ENCODE data around the gene DUT. TPM values are rescaled to one million over a fixed set of nuclear protein-coding genes. Genes with fewer than 3 reads are reported as not detected.

The DUT gene
- total RNA-seq, 4 donors from 2014 or later: 63.5 to 90.1 (median 75.7) TPM

- WGBS, 2 donors: 22 to 55% methylated on average over 3 of the region's 3 CpGs
- TF ChIP-seq POLR2A (IDR thresholded peaks at IDR 0.05): no peak
- no peak for TF ChIP-seq CTCF (IDR thresholded peaks at IDR 0.05)
- no peak overlapping the region for H3K4me3 ChIP-seq
- no peak for DNase-seq
- H3K36me3 ChIP-seq: no peaks in the 10 kb centered on the region
- H3K9me3 ChIP-seq: no peaks in the 10 kb centered on the region
- H3K4me1 ChIP-seq: peaks cover 11 to 62% (median 40%) of the 10 kb centered on the region in 3 donors
- peak overlapping the region; percentile 52 to 86 (median 71) for H3K27ac ChIP-seq
- intact Hi-C loops (cut with DNase I): no loop called here
- no peaks in the 10 kb centered on the region for H3K27me3 ChIP-seq
Observed at GRCh38 chr15:48384616-48385015, 53.4 kb downstream of the DUT start.

- peaks cover 11 to 68% (median 44%) of the 10 kb centered on the region in 3 donors for H3K4me1 ChIP-seq
- H3K27me3 ChIP-seq: no peaks in the 10 kb centered on the region
- TF ChIP-seq CTCF (IDR thresholded peaks at IDR 0.05) (no peak), POLR2A (IDR thresholded peaks at IDR 0.05) (no peak)
- WGBS, 2 donors: 15 to 22% methylated on average over 4 of the region's 4 CpGs
- H3K9me3 ChIP-seq: no peaks in the 10 kb centered on the region
- intact Hi-C loops (cut with DNase I): no loop called here
- no peak overlapping the region for H3K4me3 ChIP-seq
- DNase-seq: no peak
- peak overlapping the region; percentile 77 to 86 (median 82) for H3K27ac ChIP-seq
- H3K36me3 ChIP-seq: no peaks in the 10 kb centered on the region
Observed at GRCh38 chr15:48385031-48385830, 54.0 kb downstream of the DUT start.

- DNase-seq: no peak
- TF ChIP-seq CTCF (IDR thresholded peaks at IDR 0.05) (no peak), POLR2A (IDR thresholded peaks at IDR 0.05) (no peak)
- intact Hi-C loops (cut with DNase I): no loop called here
- Histone ChIP-seq H3K36me3 (no peaks in the 10 kb centered on the region), H3K27ac (peak overlapping the region in 2 of 4 donors; percentile 25 to 43), H3K9me3 (no peaks in the 10 kb centered on the region), H3K27me3 (no peaks in the 10 kb centered on the region), H3K4me3 (no peak overlapping the region), H3K4me1 (peaks cover 22 to 92% (median 51%) of the 10 kb centered on the region in 3 donors)
- 47 to 49% methylated on average over 4 of the region's 4 CpGs for WGBS, 2 donors
Observed at GRCh38 chr15:48388016-48388851, 57.0 kb downstream of the DUT start.

GRCh38 chr15:48388910-48389309, 57.7 kb downstream of the DUT start:
- intact Hi-C loops (cut with DNase I): no loop called here
- Histone ChIP-seq H3K27me3 (no peaks in the 10 kb centered on the region), H3K4me3 (no peak overlapping the region), H3K36me3 (no peaks in the 10 kb centered on the region), H3K4me1 (peaks cover 22 to 92% (median 54%) of the 10 kb centered on the region in 3 donors), H3K9me3 (no peaks in the 10 kb centered on the region), H3K27ac (peak overlapping the region in 2 of 4 donors; percentile 43 to 58)
- no peak for DNase-seq
- 78% methylated on average over 1 of the region's 1 CpG; no CpG with 5 or more reads in 1 of the 2 donors for WGBS, 2 donors
- TF ChIP-seq POLR2A (IDR thresholded peaks at IDR 0.05) (no peak), CTCF (IDR thresholded peaks at IDR 0.05) (no peak)

GRCh38 chr15:48389691-48390143, 58.5 kb downstream of the DUT start:
- H3K9me3 ChIP-seq: no peaks in the 10 kb centered on the region
- H3K4me3 ChIP-seq: no peak overlapping the region
- peak overlapping the region in 3 of 4 donors; percentile 43 to 58 (median 57) for H3K27ac ChIP-seq
- intact Hi-C loops (cut with DNase I): no loop called here
- TF ChIP-seq CTCF (IDR thresholded peaks at IDR 0.05) (no peak), POLR2A (IDR thresholded peaks at IDR 0.05) (no peak)
- DNase-seq: no peak
- no peaks in the 10 kb centered on the region for H3K36me3 ChIP-seq
- H3K4me1 ChIP-seq: peaks cover 28 to 92% (median 58%) of the 10 kb centered on the region in 3 donors
- no peaks in the 10 kb centered on the region for H3K27me3 ChIP-seq
- WGBS, 2 donors: 27 to 39% methylated on average over 3 of the region's 3 CpGs

Measured in esophagus squamous epithelium (tissue), 5 donors.